B cell (primary cell): ENCODE measurements around the gene SLC19A1. TPM values are rescaled to one million over a fixed set of nuclear protein-coding genes. Genes with fewer than 3 reads are reported as not detected.
"Not testable (repeated sequence)": the region's sequence is repeated elsewhere in the genome, so short reads cannot be mapped to it uniquely, and the experiment has no call there.

ENCODE experiments used
- ATAC-seq: fragments of 200-7000 bp; cut with Tn5 transposase; one replicate; pipeline ENCODE4 v1.10.0; 2021; ENCODE audit warnings: low read depth, mild to moderate bottlenecking, moderate number of reproducible peaks, moderate library complexity
- CTCF ChIA-PET: fragments of 350-600 bp; sonication (Branson Sonifier 250); formaldehyde crosslinking; loops from one replicate; lab custom pipeline; 2021; ENCODE audit warnings: antibody characterized with exemption, inconsistent platforms; lab: Charles Lee
- POLR2A ChIA-PET: fragments of 350-600 bp; sonication (Branson Sonifier 250); formaldehyde crosslinking; loops from one replicate; lab custom pipeline; 2021; ENCODE audit warnings: antibody characterized with exemption; lab: Charles Lee
- DNase-seq: peaks from one replicate; pipeline ENCODE4 v3.0.0; 2013
- H2AFZ ChIP-seq: 2 replicates; pipeline ENCODE4 v1.6.1; 2012; ENCODE audit warnings: mild to moderate bottlenecking, low read depth, low read length; ENCODE audit not compliant: insufficient read depth, poor library complexity, severe bottlenecking
- H3K27ac ChIP-seq, 2 donors: 1 replicate in 1 of 2; 2 replicates in 1 of 2; pipeline ENCODE4 v1.5.1; 2012 to 2013; ENCODE audit warnings: low read length in 2 of 2, mild to moderate bottlenecking in 2 of 2, moderate library complexity in 1 of 2
- H3K27me3 ChIP-seq, 4 experiments: fragments of 200-600 bp in 1 of 4; sonication (generic) in 1 of 4; replicated peaks in 1 of 4; 1 replicate in 2 of 4; 2 replicates in 2 of 4; pipeline versions ENCODE4 v1.6.1 to v1.7.0; 2013 to 2016; ENCODE audit warnings: low read length in 3 of 4, mild to moderate bottlenecking in 2 of 4, mixed read lengths in 1 of 4, moderate library complexity in 1 of 4; ENCODE audit not compliant: insufficient read depth in 4 of 4, control insufficient read depth in 3 of 4; ENCODE audit errors: control extremely low read depth in 1 of 4
- H3K36me3 ChIP-seq, 2 experiments: replicated peaks in 1 of 2; 1 replicate in 1 of 2; 2 replicates in 1 of 2; pipeline versions ENCODE4 v1.6.1 to v1.7.1; 2013; ENCODE audit warnings: low read length in 1 of 2; ENCODE audit not compliant: insufficient read depth in 2 of 2, control insufficient read depth in 1 of 2; ENCODE audit errors: control extremely low read depth in 1 of 2, extremely low read depth in 1 of 2
- H3K4me1 ChIP-seq, 2 donors: fragments of 200-600 bp in 1 of 2; sonication (generic) in 1 of 2; 1 replicate in 1 of 2; 2 replicates in 1 of 2; pipeline versions ENCODE4 v1.5.1 to v1.6.1; 2013 to 2017; ENCODE audit warnings: low read length in 2 of 2; ENCODE audit not compliant: control insufficient read depth in 2 of 2, insufficient read depth in 2 of 2
- H3K4me2 ChIP-seq: replicated peaks from 2 replicates; pipeline ENCODE3; 2012; ENCODE audit warnings: mild to moderate bottlenecking, low read depth, low read length; ENCODE audit not compliant: poor library complexity, severe bottlenecking
- H3K4me3 ChIP-seq, 5 experiments: fragments of 200-600 bp in 1 of 5; sonication (generic) in 1 of 5; 1 replicate in 3 of 5; 2 replicates in 2 of 5; pipeline versions ENCODE4 v1.5.1 to v1.7.0; 2011 to 2016; ENCODE audit warnings: low read length in 4 of 5, mild to moderate bottlenecking in 4 of 5, low read depth in 2 of 5, control low read depth in 1 of 5, moderate library complexity in 1 of 5; ENCODE audit not compliant: insufficient read depth in 1 of 5; ENCODE audit errors: control extremely low read depth in 1 of 5, extremely low read depth in 1 of 5
- H3K79me2 ChIP-seq: fragments of 200-600 bp; sonication (generic); one replicate; pipeline ENCODE4 v1.6.0; 2016; ENCODE audit warnings: low read length; ENCODE audit not compliant: control insufficient read depth, insufficient read depth
- H3K9ac ChIP-seq: fragments of 200-600 bp; sonication (generic); 2 replicates; pipeline ENCODE4 v1.6.1; 2017; ENCODE audit warnings: mild to moderate bottlenecking, low read length, moderate library complexity
- H3K9me3 ChIP-seq, 3 donors: one replicate each; pipeline versions ENCODE4 v1.6.1 to v1.7.1; 2013; ENCODE audit warnings: low read length in 2 of 3; ENCODE audit not compliant: control insufficient read depth in 2 of 3, insufficient read depth in 1 of 3; ENCODE audit errors: control extremely low read depth in 1 of 3
- H4K20me1 ChIP-seq: 2 replicates; pipeline ENCODE4 v1.6.0; 2012; ENCODE audit warnings: mild to moderate bottlenecking, low read length; ENCODE audit not compliant: insufficient read depth, control insufficient read depth, poor library complexity, severe bottlenecking
- H3K27ac Mint-ChIP-seq: one replicate; pipeline ENCODE4 v1.8.0; 2021; ENCODE audit warnings: mixed read lengths
- H3K27me3 Mint-ChIP-seq: one replicate; pipeline ENCODE4 v1.8.0; 2021; ENCODE audit warnings: mixed read lengths
- H3K4me1 Mint-ChIP-seq: one replicate; pipeline ENCODE4 v1.8.0; 2021; ENCODE audit warnings: mixed read lengths
- H3K4me3 Mint-ChIP-seq: one replicate; pipeline ENCODE4 v1.8.0; 2021; ENCODE audit warnings: mixed read lengths
- H3K9me3 Mint-ChIP-seq: one replicate; pipeline ENCODE4 v1.8.0; 2022; ENCODE audit warnings: mixed read lengths; ENCODE audit not compliant: insufficient read depth
- EZH2 ChIP-seq: IDR thresholded peaks from 2 replicates; pipeline ENCODE4 v1.6.1; 2012; ENCODE audit warnings: borderline replicate concordance, low read depth, mild to moderate bottlenecking, moderate library complexity, low read length; ENCODE audit not compliant: insufficient read depth, poor library complexity, severe bottlenecking
- WGBS: methylation state at CpG from one replicate; pipeline ENCODE4 v1.1.5; 2013; ENCODE audit warnings: missing lambda C conversion rate; ENCODE audit not compliant: insufficient coverage; 5-methylcytosine and 5-hydroxymethylcytosine counted together
- intact Hi-C: fragments of 100-400 bp; cut with micrococcal nuclease; formaldehyde crosslinking; loops from one replicate; pipeline ENCODE4 v1.10.0; 2022
- polyA plus RNA-seq: library from polyadenylated mRNA; depleted of rRNA; stranded (reverse); fragments of >200 nt; gene quantifications from 2 replicates; pipeline ENCODE4 v1.2.3, GENCODE V29; 2012
- total RNA-seq, 2 donors: library from RNA; stranded (reverse); fragments of 120-200 nt in 1 of 2; gene quantifications; 1 replicate in 1 of 2; 2 replicates in 1 of 2; pipeline versions ENCODE4 v1.2.3 to v1.2.4, GENCODE V29; 2013 to 2022
- TF ChIP-seq, protein P1 (sequence below): fragments of 200-600 bp; IDR thresholded peaks from one replicate; pipeline ENCODE4 v1.8.0; 2022; ENCODE audit warnings: antibody characterized with exemption, mild to moderate bottlenecking

SLC19A1 gene
- total and polyA plus RNA-seq, 2 donors (not counting 1 experiment from before 2014, with no cell fraction given), result 8.7 to 10.1 TPM

DNA sequence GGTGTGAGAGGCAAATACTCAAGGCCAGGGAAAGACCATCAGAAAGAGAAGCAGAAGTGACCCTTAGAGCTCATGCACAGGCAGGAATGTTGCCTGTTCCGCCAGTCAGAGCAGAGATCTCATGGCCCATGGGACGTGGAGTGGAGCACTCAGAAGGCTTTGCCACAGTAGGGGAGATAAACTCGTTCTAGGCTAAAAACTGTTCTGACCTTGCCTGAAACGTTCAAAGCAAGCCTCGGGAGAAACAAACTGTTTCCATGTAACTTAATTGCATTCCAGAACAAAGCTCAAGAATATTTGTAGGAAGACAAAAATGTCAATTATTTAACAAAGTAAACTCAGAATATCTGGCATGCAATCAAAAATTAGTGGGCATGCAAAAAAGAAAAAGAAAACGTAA lies 20.7 kb upstream of the SLC19A1 start:
- no peak overlapping the region for H3K27ac ChIP-seq

DNA sequence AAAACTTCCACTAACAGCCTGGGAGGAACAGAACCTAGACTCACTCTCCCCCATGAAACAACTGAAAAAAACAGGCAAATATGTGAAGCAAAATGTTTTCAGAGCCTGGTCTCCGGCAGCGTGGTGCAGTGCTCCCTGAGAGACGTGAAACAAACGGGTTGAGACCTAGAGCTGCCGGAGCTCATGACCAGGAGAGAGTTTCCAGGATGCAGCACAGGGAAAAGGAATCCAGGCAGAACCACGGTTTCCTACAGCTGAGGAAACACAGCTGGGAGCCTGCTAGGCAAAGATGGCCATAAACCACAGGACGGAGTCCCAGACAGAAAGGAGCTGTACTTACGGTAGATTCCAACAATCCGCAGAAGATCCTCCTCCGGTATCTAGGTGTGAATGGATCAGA lies 20.2 kb upstream of the SLC19A1 start:
- Mint-ChIP-seq H3K27me3 (peaks cover 14% of the 10 kb centered on the region), H3K4me1 (no peaks in the 10 kb centered on the region), H3K9me3 (peaks cover 5% of the 10 kb centered on the region), H3K4me3 (no peak overlapping the region), H3K27ac (no peak overlapping the region)
- Histone ChIP-seq H3K27ac (no peak overlapping the region), H3K9ac (no peak overlapping the region), H3K9me3 (no peaks in the 10 kb centered on the region), H3K27me3 (no peaks in the 10 kb centered on the region), H3K36me3 (no peaks in the 10 kb centered on the region), H3K4me2 (no peak overlapping the region), H2AFZ (no peak overlapping the region), H3K79me2 (no peaks in the 10 kb centered on the region), H3K4me1 (no peaks in the 10 kb centered on the region), H4K20me1 (no peaks in the 10 kb centered on the region), H3K4me3 (no peak overlapping the region)
- POLR2A ChIA-PET, result no interaction called here
- no peak for DNase-seq
- TF ChIP-seq EZH2, result no peak
- TF ChIP-seq, protein P1, sequence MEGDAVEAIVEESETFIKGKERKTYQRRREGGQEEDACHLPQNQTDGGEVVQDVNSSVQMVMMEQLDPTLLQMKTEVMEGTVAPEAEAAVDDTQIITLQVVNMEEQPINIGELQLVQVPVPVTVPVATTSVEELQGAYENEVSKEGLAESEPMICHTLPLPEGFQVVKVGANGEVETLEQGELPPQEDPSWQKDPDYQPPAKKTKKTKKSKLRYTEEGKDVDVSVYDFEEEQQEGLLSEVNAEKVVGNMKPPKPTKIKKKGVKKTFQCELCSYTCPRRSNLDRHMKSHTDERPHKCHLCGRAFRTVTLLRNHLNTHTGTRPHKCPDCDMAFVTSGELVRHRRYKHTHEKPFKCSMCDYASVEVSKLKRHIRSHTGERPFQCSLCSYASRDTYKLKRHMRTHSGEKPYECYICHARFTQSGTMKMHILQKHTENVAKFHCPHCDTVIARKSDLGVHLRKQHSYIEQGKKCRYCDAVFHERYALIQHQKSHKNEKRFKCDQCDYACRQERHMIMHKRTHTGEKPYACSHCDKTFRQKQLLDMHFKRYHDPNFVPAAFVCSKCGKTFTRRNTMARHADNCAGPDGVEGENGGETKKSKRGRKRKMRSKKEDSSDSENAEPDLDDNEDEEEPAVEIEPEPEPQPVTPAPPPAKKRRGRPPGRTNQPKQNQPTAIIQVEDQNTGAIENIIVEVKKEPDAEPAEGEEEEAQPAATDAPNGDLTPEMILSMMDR, result no peak
- intact Hi-C loops, result no loop called here
- CTCF ChIA-PET, result no interaction called here
- 52% methylated on average over 7 of the region's 10 CpGs for WGBS
- no peak for ATAC-seq

More for the DNA sequence above, 20.7 kb upstream of the SLC19A1 start:
- Histone ChIP-seq H2AFZ (no peak overlapping the region), H3K79me2 (no peaks in the 10 kb centered on the region), H3K27me3 (no peaks in the 10 kb centered on the region), H3K36me3 (no peaks in the 10 kb centered on the region), H3K4me3 (no peak overlapping the region), H3K4me2 (no peak overlapping the region), H4K20me1 (no peaks in the 10 kb centered on the region), H3K4me1 (no peaks in the 10 kb centered on the region), H3K9ac (no peak overlapping the region), H3K9me3 (no peaks in the 10 kb centered on the region)
- WGBS, result 79% methylated on average over 4 of the region's 6 CpGs
- CTCF ChIA-PET, result no interaction called here
- POLR2A ChIA-PET, result no interaction called here
- Mint-ChIP-seq H3K4me3 (no peak overlapping the region), H3K4me1 (no peaks in the 10 kb centered on the region), H3K27ac (no peak overlapping the region), H3K9me3 (peaks cover 5% of the 10 kb centered on the region), H3K27me3 (peaks cover 14% of the 10 kb centered on the region)
- no peak for ATAC-seq
- DNase-seq, result no peak
- intact Hi-C loops, result no loop called here
- TF ChIP-seq, protein P1, result no peak
- no peak for TF ChIP-seq EZH2

DNA sequence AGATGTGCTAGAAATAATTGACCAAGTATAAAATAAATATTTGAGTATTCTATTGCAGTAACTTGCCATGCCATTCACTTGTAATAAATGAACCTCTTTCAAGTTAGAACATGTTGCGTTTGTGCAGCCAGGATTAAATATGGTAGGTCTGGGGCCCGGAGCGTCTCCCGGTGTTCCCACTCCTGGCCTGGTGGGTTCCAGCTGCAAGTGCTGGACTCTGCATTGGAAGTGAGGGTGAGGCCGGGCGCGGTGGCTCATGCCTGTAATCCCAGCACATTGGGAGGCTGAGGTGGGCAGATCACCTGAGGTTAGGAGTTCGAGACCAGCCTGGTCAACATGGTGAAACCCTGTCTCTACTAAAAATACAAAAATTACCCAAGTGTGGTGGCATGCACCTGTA lies 19.0 kb upstream of the SLC19A1 start:
- peaks cover 11% of the 10 kb centered on the region for H3K27me3 Mint-ChIP-seq
- intact Hi-C loops, ATAC-seq, H3K4me2 ChIP-seq, H3K36me3 ChIP-seq, H3K79me2 ChIP-seq, H3K9ac ChIP-seq, POLR2A ChIA-PET, H3K9me3 ChIP-seq, H4K20me1 ChIP-seq, H3K4me3 Mint-ChIP-seq, H3K27ac ChIP-seq, H3K4me1 ChIP-seq, H3K27me3 ChIP-seq, H3K9me3 Mint-ChIP-seq, H2AFZ ChIP-seq, CTCF ChIA-PET, H3K27ac Mint-ChIP-seq, DNase-seq, H3K4me3 ChIP-seq, H3K4me1 Mint-ChIP-seq: not testable (repeated sequence)
- 89% methylated on average over 5 of the region's 8 CpGs for WGBS
